K562 (cell line): ENCODE measurements around the gene DIS3L2. TPM values are rescaled to one million over a fixed set of nuclear protein-coding genes. Genes with fewer than 3 reads are reported as not detected.

Source experiments
- ATAC-seq: fragments of 200-7000 bp; cut with Tn5 transposase; 3 replicates; pipeline ENCODE4 v1.9.1; 2020; ENCODE audit warnings: moderate library complexity
- BruUV-seq: library from RNA; stranded (reverse); fragments of 400-500 nt; replicated peaks from 2 replicates; lab custom pipeline; 2021; lab: Mats Ljungman, UMichigan
- CTCF ChIA-PET: fragments of 300-600 bp; formaldehyde crosslinking; extraction: SDS; loops from one replicate; lab custom pipeline; 2021; ENCODE audit warnings: low intra/inter-chr PET ratio; lab: Yijun Ruan, JAX
- POLR2A ChIA-PET: fragments of 300-600, 350-650 bp; sonication (Branson Sonifier 250); formaldehyde crosslinking; extraction: SDS; loops from one replicate; lab custom pipeline; 2021; ENCODE audit warnings: antibody characterized with exemption, inconsistent platforms; lab: Yijun Ruan, JAX
- DNase-seq, 4 experiments: peaks; one replicate each; pipeline versions ENCODE4 v3.0.0 to v3.0.0-alpha.2; 2011 to 2018; ENCODE audit warnings: low spot score in 3 of 4, mixed read lengths in 3 of 4; ENCODE audit errors: extremely low read depth in 1 of 4
- FAIRE-seq: peaks from 2 replicates; lab custom pipeline; 2011; peaks lifted over from hg19 to GRCh38; lab: Jason Lieb, UNC
- H2AFZ ChIP-seq: 2 replicates; pipeline ENCODE4 v1.6.0; 2011; ENCODE audit warnings: low read depth, low read length, control low read depth, inconsistent platforms
- H3K27ac ChIP-seq: fragments of 200-600 bp; 3 replicates; pipeline ENCODE4 v1.8.0; 2011; ENCODE audit warnings: low read depth, mild to moderate bottlenecking, control low read depth, inconsistent platforms, low read length, moderate library complexity, mixed read lengths; ENCODE audit errors: extremely low read depth
- H3K27me3 ChIP-seq, 2 experiments: fragments of 300-600 bp in 1 of 2; 2 replicates in 1 of 2; 3 replicates in 1 of 2; pipeline versions ENCODE4 v1.6.0 to v1.8.0; 2011; ENCODE audit warnings: inconsistent platforms in 2 of 2, low read length in 2 of 2, mild to moderate bottlenecking in 1 of 2, mixed read lengths in 1 of 2, moderate library complexity in 1 of 2; ENCODE audit not compliant: control insufficient read depth in 2 of 2, insufficient read depth in 2 of 2
- H3K36me3 ChIP-seq: fragments of 300-600 bp; 3 replicates; pipeline ENCODE4 v1.8.0; 2011; ENCODE audit warnings: mild to moderate bottlenecking, low read length, inconsistent platforms; ENCODE audit not compliant: control insufficient read depth, insufficient read depth
- H3K4me1 ChIP-seq, 2 experiments: fragments of 200-600 bp in 1 of 2; replicated peaks in 1 of 2; 2 replicates in 1 of 2; 3 replicates in 1 of 2; pipeline versions ENCODE4 v1.5.1 to v1.8.0; 2011; ENCODE audit warnings: inconsistent platforms in 2 of 2, low read length in 2 of 2, mild to moderate bottlenecking in 1 of 2, mixed read lengths in 1 of 2, moderate library complexity in 1 of 2; ENCODE audit not compliant: control insufficient read depth in 2 of 2, insufficient read depth in 2 of 2
- H3K4me2 ChIP-seq: 2 replicates; pipeline ENCODE4 v1.6.1; 2011; ENCODE audit warnings: low read length, control low read depth, inconsistent platforms, mixed read lengths; ENCODE audit not compliant: insufficient read depth
- H3K4me3 ChIP-seq: fragments of 200-600 bp; sonication (generic), shearing (Covaris generic); 2 replicates; pipeline ENCODE4 v1.5.1; 2016; ENCODE audit warnings: control low read depth, inconsistent platforms
- H3K79me2 ChIP-seq: fragments of 200-600 bp; 3 replicates; pipeline ENCODE4 v1.8.0; 2011; ENCODE audit warnings: low read length, inconsistent platforms; ENCODE audit not compliant: control insufficient read depth, insufficient read depth
- H3K9ac ChIP-seq, 2 experiments: 2 replicates each; pipeline versions ENCODE4 v1.6.0 to v1.6.1; 2011; ENCODE audit warnings: low read depth in 2 of 2, low read length in 2 of 2, control low read depth in 1 of 2, inconsistent platforms in 1 of 2, mild to moderate bottlenecking in 1 of 2, mixed read lengths in 1 of 2; ENCODE audit not compliant: insufficient read depth in 1 of 2
- H3K9me1 ChIP-seq: one replicate; pipeline ENCODE4 v1.6.0; 2011; ENCODE audit warnings: inconsistent platforms, mild to moderate bottlenecking, low read length, moderate library complexity; ENCODE audit not compliant: control insufficient read depth, insufficient read depth
- H3K9me3 ChIP-seq: replicated peaks from 2 replicates; pipeline ENCODE4 v1.5.1; 2011; ENCODE audit warnings: low read depth, low read length, inconsistent platforms; ENCODE audit not compliant: control insufficient read depth, insufficient read depth
- H4K20me1 ChIP-seq: replicated peaks from 2 replicates; pipeline ENCODE4 v1.6.1; 2011; ENCODE audit warnings: low read length, inconsistent platforms, mixed read lengths; ENCODE audit not compliant: control insufficient read depth, insufficient read depth
- CEBPB ChIP-seq: fragments of 450-650 bp; IDR thresholded peaks from 2 replicates; pipeline ENCODE4 v1.6.1; 2016; ENCODE audit warnings: missing genetic modification characterization, missing compliant biosample characterization
- CEBPG ChIP-seq, 3 experiments: fragments of 200-800 bp in 1 of 3; sonication (Bioruptor generic) in 1 of 3; sonication (generic) in 1 of 3; formaldehyde crosslinking in 1 of 3; IDR thresholded peaks in 2 of 3; conservative IDR thresholded peaks in 1 of 3; 2 replicates each; pipeline versions ENCODE4 v1.6.1 to v1.8.0; 2016 to 2022; ENCODE audit warnings: missing compliant biosample characterization in 2 of 3, missing genetic modification characterization in 2 of 3, mild to moderate bottlenecking in 1 of 3, missing genetic modification reagents in 1 of 3
- SNRNP70 ChIP-seq: fragments of 200-400 bp; formaldehyde crosslinking; optimal IDR thresholded peaks from 2 replicates; pipeline ENCODE3; 2017; ENCODE audit warnings: low read depth, low read length
- ZNF146 ChIP-seq: IDR thresholded peaks from one replicate; pipeline ENCODE4 v1.6.1; 2018; ENCODE audit warnings: missing compliant biosample characterization; ENCODE audit not compliant: unreplicated experiment
- WGBS: fragments of 100-300 bp; shearing (Covaris generic); methylation state at CpG from one replicate; pipeline ENCODE4 v1.1.6; 2016; ENCODE audit warnings: low coverage, mixed read lengths; ENCODE audit not compliant: insufficient coverage; ENCODE audit errors: missing lambda C conversion rate; 5-methylcytosine and 5-hydroxymethylcytosine counted together
- in situ Hi-C: fragments of 300-500 bp; cut with MboI; formaldehyde crosslinking; loops from 4 replicates; pipeline ENCODE4 v1.15.0; 2018; ENCODE audit warnings: inconsistent platforms, mixed read lengths
- intact Hi-C: fragments of 100-400 bp; cut with micrococcal nuclease; formaldehyde crosslinking; loops from 2 replicates; pipeline ENCODE4 v1.14.2; 2022
- polyA plus RNA-seq, 8 experiments: library from polyadenylated mRNA; depleted of rRNA in 4 of 8; stranded (reverse) in 5 of 8; unstranded in 3 of 8; fragments of >200 nt; fragmentation: Nextera tagmentation in 2 of 8; fragmentation: Illumina TruSeq in 1 of 8; extraction: Ambion mirVana in 2 of 8; extraction: Trizol in 1 of 8; gene quantifications; 2 replicates each; pipeline versions ENCODE4 v1.2.1 to v1.2.3, GENCODE V29; 2011 to 2014; ENCODE audit warnings: inconsistent platforms in 1 of 8, missing spikeins in 1 of 8
- total RNA-seq, 7 experiments: library from RNA; depleted of rRNA in 6 of 7; stranded (reverse); fragments of >200 nt in 6 of 7; fragmentation: Illumina TruSeq in 2 of 7; extraction: Trizol in 2 of 7; gene quantifications; 2 replicates each; pipeline versions ENCODE4 v1.2.1 to v1.2.3, GENCODE V29; 2011 to 2021; ENCODE audit warnings: low replicate concordance in 1 of 7
- TF ChIP-seq, protein P1 (sequence below): sonication (generic); formaldehyde crosslinking; IDR thresholded peaks from 2 replicates; pipeline ENCODE4 v1.8.0; 2022; ENCODE audit warnings: mild to moderate bottlenecking, missing genetic modification reagents

Gene DIS3L2
- total and polyA plus RNA-seq, 9 of the 15 experiments (the other 6 are each of a cell fraction or from before 2014, with no cell fraction given): 1.5 to 19.2 (median 11.2) TPM

DNA sequence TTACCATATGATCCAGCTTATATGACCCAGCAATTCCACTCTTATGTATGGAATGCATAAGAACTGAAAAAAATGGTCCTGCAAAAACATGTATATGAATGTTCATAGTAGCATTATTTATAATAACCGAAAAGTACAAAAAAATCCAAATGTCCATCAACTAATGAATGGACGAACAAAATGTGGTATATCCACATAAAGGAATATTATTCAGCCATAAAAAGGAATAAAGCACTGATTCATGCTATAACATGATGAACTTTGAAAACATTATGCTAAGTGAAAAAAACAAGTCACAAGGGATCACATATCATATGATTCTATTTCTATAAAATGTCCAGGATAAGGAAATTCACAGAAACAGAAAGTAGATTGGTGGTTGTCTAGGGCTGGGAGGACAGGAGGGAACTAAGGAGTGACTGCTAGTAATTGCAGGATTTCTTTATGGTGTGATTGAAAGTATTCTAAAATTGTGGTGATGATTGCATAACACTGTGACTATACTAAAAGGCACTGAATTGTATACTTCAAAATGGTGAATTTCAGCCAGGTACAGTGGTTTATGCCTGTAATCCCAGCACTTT is 10.0 kb upstream of the DIS3L2 start:
- Histone ChIP-seq H3K9me3 (no peaks in the 10 kb centered on the region), H4K20me1 (no peaks in the 10 kb centered on the region), H3K4me2 (no peak overlapping the region), H3K79me2 (no peaks in the 10 kb centered on the region), H2AFZ (no peak overlapping the region), H3K27ac (no peak overlapping the region), H3K4me1 (no peaks in the 10 kb centered on the region; a peak in 1 of 5 replicates), H3K9ac (no peak overlapping the region), H3K36me3 (no peaks in the 10 kb centered on the region), H3K9me1 (no peaks in the 10 kb centered on the region), H3K4me3 (no peak overlapping the region), H3K27me3 (no peaks in the 10 kb centered on the region)
- ChIA-PET CTCF (no interaction called here), POLR2A (no interaction called here)
- 19% methylated on average over 2 of the region's 2 CpGs for WGBS
- FAIRE-seq (no peak), DNase-seq (no peak), ATAC-seq (no peak)
- BruUV-seq: no TSS peak
- intact Hi-C loops (no loop called here), in situ Hi-C loops (no loop called here)
- peak; percentile 61 for TF ChIP-seq ZNF146 (CRISPR knock-in tag)
- TF ChIP-seq CEBPG (CRISPR knock-in tag; IDR thresholded peaks at IDR 0.05): no peak
- peak in 1 of 2 experiments; percentile 20; a peak in 1 of 4 replicates for TF ChIP-seq CEBPG (tag; conservative IDR thresholded peaks at IDR 0.05 in 1 of 2, IDR thresholded peaks at IDR 0.05 in 1 of 2)
- peak; percentile 36; the same call in 1 of the 2 replicates for TF ChIP-seq CEBPB
- TF ChIP-seq, protein P1, sequence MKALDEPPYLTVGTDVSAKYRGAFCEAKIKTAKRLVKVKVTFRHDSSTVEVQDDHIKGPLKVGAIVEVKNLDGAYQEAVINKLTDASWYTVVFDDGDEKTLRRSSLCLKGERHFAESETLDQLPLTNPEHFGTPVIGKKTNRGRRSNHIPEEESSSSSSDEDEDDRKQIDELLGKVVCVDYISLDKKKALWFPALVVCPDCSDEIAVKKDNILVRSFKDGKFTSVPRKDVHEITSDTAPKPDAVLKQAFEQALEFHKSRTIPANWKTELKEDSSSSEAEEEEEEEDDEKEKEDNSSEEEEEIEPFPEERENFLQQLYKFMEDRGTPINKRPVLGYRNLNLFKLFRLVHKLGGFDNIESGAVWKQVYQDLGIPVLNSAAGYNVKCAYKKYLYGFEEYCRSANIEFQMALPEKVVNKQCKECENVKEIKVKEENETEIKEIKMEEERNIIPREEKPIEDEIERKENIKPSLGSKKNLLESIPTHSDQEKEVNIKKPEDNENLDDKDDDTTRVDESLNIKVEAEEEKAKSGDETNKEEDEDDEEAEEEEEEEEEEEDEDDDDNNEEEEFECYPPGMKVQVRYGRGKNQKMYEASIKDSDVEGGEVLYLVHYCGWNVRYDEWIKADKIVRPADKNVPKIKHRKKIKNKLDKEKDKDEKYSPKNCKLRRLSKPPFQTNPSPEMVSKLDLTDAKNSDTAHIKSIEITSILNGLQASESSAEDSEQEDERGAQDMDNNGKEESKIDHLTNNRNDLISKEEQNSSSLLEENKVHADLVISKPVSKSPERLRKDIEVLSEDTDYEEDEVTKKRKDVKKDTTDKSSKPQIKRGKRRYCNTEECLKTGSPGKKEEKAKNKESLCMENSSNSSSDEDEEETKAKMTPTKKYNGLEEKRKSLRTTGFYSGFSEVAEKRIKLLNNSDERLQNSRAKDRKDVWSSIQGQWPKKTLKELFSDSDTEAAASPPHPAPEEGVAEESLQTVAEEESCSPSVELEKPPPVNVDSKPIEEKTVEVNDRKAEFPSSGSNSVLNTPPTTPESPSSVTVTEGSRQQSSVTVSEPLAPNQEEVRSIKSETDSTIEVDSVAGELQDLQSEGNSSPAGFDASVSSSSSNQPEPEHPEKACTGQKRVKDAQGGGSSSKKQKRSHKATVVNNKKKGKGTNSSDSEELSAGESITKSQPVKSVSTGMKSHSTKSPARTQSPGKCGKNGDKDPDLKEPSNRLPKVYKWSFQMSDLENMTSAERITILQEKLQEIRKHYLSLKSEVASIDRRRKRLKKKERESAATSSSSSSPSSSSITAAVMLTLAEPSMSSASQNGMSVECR: no peak
- no peak for TF ChIP-seq SNRNP70
